Central memory CD4-positive, alpha-beta T cell (primary cell): ENCODE results near the gene PCDHGB5.
"Not testable (repeated sequence)": the region's sequence is repeated elsewhere in the genome, so short reads cannot be mapped to it uniquely, and the experiment has no call there.

Experiments
- DNase-seq: peaks from one replicate; pipeline ENCODE4 v3.0.0; 2022
- total RNA-seq, 3 experiments: gene quantifications; one replicate each; lab custom pipeline; 2026; lab: John Stamatoyannopoulos, UW

The PCDHGB5 gene
- total RNA-seq = 0.60 to 1.2 (median 0.87) reads per million in 3 experiments

- DNase-seq = not testable (repeated sequence)
These were observed at the start of gene PCDHGB5 for GRCh38 chr5:141397756-141398551. Gene PCDHGB5 (plus strand): TSS chr5:141397947. CDS start chr5:141398128, 181 bp downstream.

- DNase-seq = no peak
These were observed 47.7 kb upstream of the PCDHGB5 start, which contains the start of gene PCDHGB1 for GRCh38 chr5:141349917-141350619. Gene PCDHGB1 (plus strand): TSS chr5:141350099. CDS start chr5:141350261, 162 bp downstream.

GRCh38 chr5:141351591-141351990 lies 46.2 kb upstream of the PCDHGB5 start:
- no peak for DNase-seq

GRCh38 chr5:141354900-141355469 lies 42.8 kb upstream of the PCDHGB5 start, which contains the start of gene PCDHGA4:
Gene PCDHGA4 (plus strand): TSS chr5:141355021. CDS start chr5:141355108, 87 bp downstream.
- DNase-seq = no peak

- no peak for DNase-seq
These were observed 42.1 kb upstream of the PCDHGB5 start for GRCh38 chr5:141355641-141356040.

GRCh38 chr5:141356133-141356532 lies 41.6 kb upstream of the PCDHGB5 start:
- no peak for DNase-seq

- DNase-seq = no peak
These were observed 40.8 kb upstream of the PCDHGB5 start for GRCh38 chr5:141356950-141357349.

GRCh38 chr5:141359790-141360426 lies 37.8 kb upstream of the PCDHGB5 start, which contains the start of gene PCDHGB2:
Gene PCDHGB2 (plus strand): TSS chr5:141359994. CDS start chr5:141360136, 142 bp downstream.
- DNase-seq = no peak

GRCh38 chr5:141360685-141361084 lies 37.1 kb upstream of the PCDHGB5 start:
- DNase-seq = no peak

- DNase-seq = no peak
These were observed 35.0 kb upstream of the PCDHGB5 start for GRCh38 chr5:141362719-141363118.

GRCh38 chr5:141363952-141364660 lies 33.6 kb upstream of the PCDHGB5 start, which contains the start of gene PCDHGA5:
Gene PCDHGA5 (plus strand): TSS chr5:141364162. CDS start chr5:141364331, 169 bp downstream.
- DNase-seq = no peak

- no peak for DNase-seq
These were observed 31.5 kb upstream of the PCDHGB5 start for GRCh38 chr5:141366016-141366896.

- peak; percentile 27 for DNase-seq
These were observed 27.5 kb upstream of the PCDHGB5 start, which contains the start of gene PCDHGB3 for GRCh38 chr5:141369994-141370848. Gene PCDHGB3 (plus strand): TSS chr5:141370242. CDS start chr5:141370395, 153 bp downstream.

GRCh38 chr5:141371572-141372475 lies 25.9 kb upstream of the PCDHGB5 start:
- no peak for DNase-seq

GRCh38 chr5:141373673-141374317 lies 24.0 kb upstream of the PCDHGB5 start, which contains the start of gene PCDHGA6:
Gene PCDHGA6 (plus strand): TSS chr5:141373891. CDS start chr5:141374084, 193 bp downstream.
- no peak for DNase-seq

GRCh38 chr5:141374627-141375026 lies 23.1 kb upstream of the PCDHGB5 start:
- no peak for DNase-seq

- not testable (repeated sequence) for DNase-seq
These were observed 22.1 kb upstream of the PCDHGB5 start for GRCh38 chr5:141375444-141376155.
